B cell (primary cell): Measurements from ENCODE around the gene SOX18. TPM values are rescaled to one million over a fixed set of nuclear protein-coding genes. Genes with fewer than 3 reads are reported as not detected.

Source experiments
- ATAC-seq: fragments of 200-7000 bp; cut with Tn5 transposase; one replicate; pipeline ENCODE4 v1.10.0; 2021; ENCODE audit warnings: low read depth, mild to moderate bottlenecking, moderate number of reproducible peaks, moderate library complexity
- CTCF ChIA-PET: fragments of 350-600 bp; sonication (Branson Sonifier 250); formaldehyde crosslinking; loops from one replicate; lab custom pipeline; 2021; ENCODE audit warnings: antibody characterized with exemption, inconsistent platforms; lab: Charles Lee
- POLR2A ChIA-PET: fragments of 350-600 bp; sonication (Branson Sonifier 250); formaldehyde crosslinking; loops from one replicate; lab custom pipeline; 2021; ENCODE audit warnings: antibody characterized with exemption; lab: Charles Lee
- DNase-seq: peaks from one replicate; pipeline ENCODE4 v3.0.0; 2013
- H2AFZ ChIP-seq: 2 replicates; pipeline ENCODE4 v1.6.1; 2012; ENCODE audit warnings: mild to moderate bottlenecking, low read depth, low read length; ENCODE audit not compliant: insufficient read depth, poor library complexity, severe bottlenecking
- H3K27ac ChIP-seq, 2 donors: 1 replicate in 1 of 2; 2 replicates in 1 of 2; pipeline ENCODE4 v1.5.1; 2012 to 2013; ENCODE audit warnings: low read length in 2 of 2, mild to moderate bottlenecking in 2 of 2, moderate library complexity in 1 of 2
- H3K27me3 ChIP-seq, 4 experiments: fragments of 200-600 bp in 1 of 4; sonication (generic) in 1 of 4; replicated peaks in 1 of 4; 1 replicate in 2 of 4; 2 replicates in 2 of 4; pipeline versions ENCODE4 v1.6.1 to v1.7.0; 2013 to 2016; ENCODE audit warnings: low read length in 3 of 4, mild to moderate bottlenecking in 2 of 4, mixed read lengths in 1 of 4, moderate library complexity in 1 of 4; ENCODE audit not compliant: insufficient read depth in 4 of 4, control insufficient read depth in 3 of 4; ENCODE audit errors: control extremely low read depth in 1 of 4
- H3K36me3 ChIP-seq, 2 experiments: replicated peaks in 1 of 2; 1 replicate in 1 of 2; 2 replicates in 1 of 2; pipeline versions ENCODE4 v1.6.1 to v1.7.1; 2013; ENCODE audit warnings: low read length in 1 of 2; ENCODE audit not compliant: insufficient read depth in 2 of 2, control insufficient read depth in 1 of 2; ENCODE audit errors: control extremely low read depth in 1 of 2, extremely low read depth in 1 of 2
- H3K4me1 ChIP-seq, 2 donors: fragments of 200-600 bp in 1 of 2; sonication (generic) in 1 of 2; 1 replicate in 1 of 2; 2 replicates in 1 of 2; pipeline versions ENCODE4 v1.5.1 to v1.6.1; 2013 to 2017; ENCODE audit warnings: low read length in 2 of 2; ENCODE audit not compliant: control insufficient read depth in 2 of 2, insufficient read depth in 2 of 2
- H3K4me2 ChIP-seq: replicated peaks from 2 replicates; pipeline ENCODE3; 2012; ENCODE audit warnings: mild to moderate bottlenecking, low read depth, low read length; ENCODE audit not compliant: poor library complexity, severe bottlenecking
- H3K4me3 ChIP-seq, 5 experiments: fragments of 200-600 bp in 1 of 5; sonication (generic) in 1 of 5; 1 replicate in 3 of 5; 2 replicates in 2 of 5; pipeline versions ENCODE4 v1.5.1 to v1.7.0; 2011 to 2016; ENCODE audit warnings: low read length in 4 of 5, mild to moderate bottlenecking in 4 of 5, low read depth in 2 of 5, control low read depth in 1 of 5, moderate library complexity in 1 of 5; ENCODE audit not compliant: insufficient read depth in 1 of 5; ENCODE audit errors: control extremely low read depth in 1 of 5, extremely low read depth in 1 of 5
- H3K79me2 ChIP-seq: fragments of 200-600 bp; sonication (generic); one replicate; pipeline ENCODE4 v1.6.0; 2016; ENCODE audit warnings: low read length; ENCODE audit not compliant: control insufficient read depth, insufficient read depth
- H3K9ac ChIP-seq: fragments of 200-600 bp; sonication (generic); 2 replicates; pipeline ENCODE4 v1.6.1; 2017; ENCODE audit warnings: mild to moderate bottlenecking, low read length, moderate library complexity
- H3K9me3 ChIP-seq, 3 donors: one replicate each; pipeline versions ENCODE4 v1.6.1 to v1.7.1; 2013; ENCODE audit warnings: low read length in 2 of 3; ENCODE audit not compliant: control insufficient read depth in 2 of 3, insufficient read depth in 1 of 3; ENCODE audit errors: control extremely low read depth in 1 of 3
- H4K20me1 ChIP-seq: 2 replicates; pipeline ENCODE4 v1.6.0; 2012; ENCODE audit warnings: mild to moderate bottlenecking, low read length; ENCODE audit not compliant: insufficient read depth, control insufficient read depth, poor library complexity, severe bottlenecking
- H3K27ac Mint-ChIP-seq: one replicate; pipeline ENCODE4 v1.8.0; 2021; ENCODE audit warnings: mixed read lengths
- H3K27me3 Mint-ChIP-seq: one replicate; pipeline ENCODE4 v1.8.0; 2021; ENCODE audit warnings: mixed read lengths
- H3K4me1 Mint-ChIP-seq: one replicate; pipeline ENCODE4 v1.8.0; 2021; ENCODE audit warnings: mixed read lengths
- H3K4me3 Mint-ChIP-seq: one replicate; pipeline ENCODE4 v1.8.0; 2021; ENCODE audit warnings: mixed read lengths
- H3K9me3 Mint-ChIP-seq: one replicate; pipeline ENCODE4 v1.8.0; 2022; ENCODE audit warnings: mixed read lengths; ENCODE audit not compliant: insufficient read depth
- CTCF ChIP-seq: fragments of 200-600 bp; IDR thresholded peaks from one replicate; pipeline ENCODE4 v1.8.0; 2022; ENCODE audit warnings: antibody characterized with exemption, mild to moderate bottlenecking
- EZH2 ChIP-seq: IDR thresholded peaks from 2 replicates; pipeline ENCODE4 v1.6.1; 2012; ENCODE audit warnings: borderline replicate concordance, low read depth, mild to moderate bottlenecking, moderate library complexity, low read length; ENCODE audit not compliant: insufficient read depth, poor library complexity, severe bottlenecking
- WGBS: methylation state at CpG from one replicate; pipeline ENCODE4 v1.1.5; 2013; ENCODE audit warnings: missing lambda C conversion rate; ENCODE audit not compliant: insufficient coverage; 5-methylcytosine and 5-hydroxymethylcytosine counted together
- intact Hi-C: fragments of 100-400 bp; cut with micrococcal nuclease; formaldehyde crosslinking; loops from one replicate; pipeline ENCODE4 v1.10.0; 2022
- polyA plus RNA-seq: library from polyadenylated mRNA; depleted of rRNA; stranded (reverse); fragments of >200 nt; gene quantifications from 2 replicates; pipeline ENCODE4 v1.2.3, GENCODE V29; 2012
- total RNA-seq, 2 donors: library from RNA; stranded (reverse); fragments of 120-200 nt in 1 of 2; gene quantifications; 1 replicate in 1 of 2; 2 replicates in 1 of 2; pipeline versions ENCODE4 v1.2.3 to v1.2.4, GENCODE V29; 2013 to 2022

The SOX18 gene
- total and polyA plus RNA-seq, 2 donors (not counting 1 experiment from before 2014, with no cell fraction given), result not detected

- CTCF ChIA-PET, result no interaction called here
- H3K4me1 Mint-ChIP-seq, result peaks cover 6% of the 10 kb centered on the region
- WGBS, result 90% methylated on average over 6 of the region's 6 CpGs
Observed at GRCh38 chr20:64005394-64005793, 44.0 kb downstream of the SOX18 start.

More at GRCh38 chr20:64005394-64005793, 44.0 kb downstream of the SOX18 start:
- H3K4me3 ChIP-seq, result no peak overlapping the region
- H3K9ac ChIP-seq, result no peak overlapping the region
- Mint-ChIP-seq H3K27ac (no peak overlapping the region), H3K27me3 (no peaks in the 10 kb centered on the region), H3K4me3 (no peak overlapping the region), H3K9me3 (no peaks in the 10 kb centered on the region)
- no peak for DNase-seq
- no peak overlapping the region for H3K27ac ChIP-seq
- peaks cover 67% of the 10 kb centered on the region for H3K79me2 ChIP-seq
- TF ChIP-seq CTCF (no peak), EZH2 (no peak)
- POLR2A ChIA-PET, result no interaction called here
- no peaks in the 10 kb centered on the region for H3K27me3 ChIP-seq
- no peak overlapping the region for H3K4me2 ChIP-seq
- H3K36me3 ChIP-seq, result peaks cover 3 to 72% of the 10 kb centered on the region in 2 experiments
- H4K20me1 ChIP-seq, result peaks cover 72% of the 10 kb centered on the region
- intact Hi-C loops, result no loop called here
- no peak overlapping the region for H2AFZ ChIP-seq
- ATAC-seq, result no peak
- H3K9me3 ChIP-seq, result peaks cover 0 to 5% (median 0%) of the 10 kb centered on the region in 3 donors
- peaks cover 0 to 6% of the 10 kb centered on the region in 2 donors for H3K4me1 ChIP-seq
